ENCODE data around the gene ZNF646. TPM values are rescaled to one million over a fixed set of nuclear protein-coding genes. Genes with fewer than 3 reads are reported as not detected.

Gene ZNF646
- total and polyA plus RNA-seq, 2 of the 13 experiments (the other 11 are each of a cell fraction or from before 2014, with no cell fraction given): 3.4 to 10.9 TPM

DNA sequence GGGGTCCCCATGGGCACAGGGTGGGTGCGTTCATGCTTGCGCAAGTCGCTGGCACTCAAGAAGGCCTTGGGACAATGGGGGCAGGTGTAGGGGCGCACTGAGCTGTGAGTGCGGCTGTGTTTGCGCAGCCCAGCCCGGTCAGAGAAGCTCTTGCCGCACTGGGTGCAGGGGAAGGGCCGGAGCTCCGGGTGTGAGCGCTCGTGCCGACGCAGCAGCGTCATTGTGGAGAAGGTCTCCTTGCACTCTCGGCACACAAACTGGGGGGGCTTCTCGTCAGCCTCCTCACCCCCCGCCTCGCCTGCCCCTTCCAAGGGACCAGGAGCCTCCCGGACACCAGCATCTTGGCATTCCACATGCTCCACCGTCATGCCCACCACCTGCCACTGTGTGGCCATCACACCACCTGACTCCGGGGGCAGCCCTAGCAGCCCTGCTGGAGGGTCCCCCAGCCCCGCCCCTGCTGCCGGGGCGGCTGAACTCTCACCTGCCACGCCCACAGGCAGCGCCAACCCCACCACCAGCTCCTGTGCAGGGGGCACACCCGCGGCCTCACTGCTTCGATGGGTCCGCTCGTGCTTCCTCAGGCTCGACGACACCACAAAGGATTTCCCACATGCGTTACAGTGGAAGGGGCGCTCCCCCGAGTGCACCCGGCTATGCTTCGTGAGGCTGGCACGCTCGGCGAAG is 13.0 kb upstream of the ZNF646 start (continued):
- no peak for TF ChIP-seq CREB1 (IDR thresholded peaks at IDR 0.05)
- no peak for TF ChIP-seq CREB1 (CRISPR knock-in tag; IDR thresholded peaks at IDR 0.05)
- TF ChIP-seq ZNF354B (CRISPR knock-in tag; IDR thresholded peaks at IDR 0.05): no peak

DNA sequence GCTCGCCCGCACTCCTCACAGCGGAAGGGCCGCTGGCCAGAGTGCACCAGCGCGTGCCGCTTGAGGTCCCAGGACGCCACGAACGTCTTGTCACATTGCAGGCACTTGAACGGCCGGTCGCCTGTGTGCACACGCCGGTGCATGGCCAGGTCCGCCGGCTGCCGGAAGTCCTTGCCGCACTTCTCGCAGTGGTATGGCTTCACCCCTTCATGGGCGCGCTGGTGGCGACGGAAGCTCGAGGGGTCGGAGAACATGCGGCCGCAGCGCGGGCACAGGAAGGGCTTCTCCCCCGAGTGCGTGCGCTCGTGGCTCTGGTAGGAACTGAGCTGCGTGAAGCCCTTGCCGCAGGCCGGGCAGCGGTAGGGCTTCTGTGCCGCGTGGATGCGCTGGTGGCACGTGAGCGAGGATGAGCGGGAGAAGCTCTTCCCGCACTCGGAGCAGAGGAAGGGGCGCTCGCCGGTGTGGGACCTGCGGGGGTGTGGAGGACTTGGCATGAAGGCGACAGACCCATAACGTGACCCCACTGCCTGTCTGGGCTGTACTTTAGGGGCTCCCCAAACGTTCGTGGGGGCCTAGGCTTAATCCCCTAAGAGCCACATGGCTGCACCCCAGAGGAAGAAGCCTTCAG is 12.3 kb upstream of the ZNF646 start:
- intact Hi-C loops (cut with micrococcal nuclease; ENCODE audit: unreplicated experiment): no loop called here
- 97% methylated on average over 54 of the region's 54 CpGs for WGBS (ENCODE audit: low lambda C conversion rate)
- Histone ChIP-seq H3K9ac (ENCODE audit: insufficient read depth, low read depth, low read length) (no peak overlapping the region), H3K27me3 (ENCODE audit: control insufficient read depth in 1 of 2, insufficient read depth in 2 of 2, low read length in 2 of 2) (no peaks in the 10 kb centered on the region), H3K36me3 (replicated peaks in 1 of 2; ENCODE audit: control insufficient read depth in 1 of 2, insufficient read depth in 2 of 2, low read length in 2 of 2) (peaks cover 14 to 25% of the 10 kb centered on the region in 2 experiments; a peak in 4 of 5 replicates), H3K27ac (ENCODE audit: extremely low read length, insufficient read depth, low read length) (no peak overlapping the region), H3K4me3 (replicated peaks in 1 of 3; ENCODE audit: insufficient read depth in 1 of 3, low read depth in 2 of 3, low read length in 3 of 3) (no peak overlapping the region), H3K79me2 (ENCODE audit: insufficient read depth, low read length) (peaks cover 7% of the 10 kb centered on the region), H2AFZ (ENCODE audit: low read length) (no peak overlapping the region), H3K4me1 (ENCODE audit: insufficient read depth, low read length) (no peaks in the 10 kb centered on the region), H4K20me1 (ENCODE audit: insufficient read depth, low read length) (no peaks in the 10 kb centered on the region), H3K9me3 (ENCODE audit: low read length) (no peaks in the 10 kb centered on the region), H3K4me2 (ENCODE audit: low read depth, low read length) (no peak overlapping the region)
- ChIA-PET POLR2A (no interaction called here), CTCF (ENCODE audit: low intra/inter-chr PET ratio, low total read pairs) (no interaction called here)
- DNase-seq (ENCODE audit: low spot score) (no peak), ATAC-seq (no peak), FAIRE-seq (no peak)
- in situ Hi-C loops (cut with HindIII; ENCODE audit: extremely low pct_ligation_motif_present, low pct_unique_long_range_greater_than_20kb): no loop called here
- no TSS peak for BruUV-seq (replicated peaks)
- TF ChIP-seq, protein P1, sequence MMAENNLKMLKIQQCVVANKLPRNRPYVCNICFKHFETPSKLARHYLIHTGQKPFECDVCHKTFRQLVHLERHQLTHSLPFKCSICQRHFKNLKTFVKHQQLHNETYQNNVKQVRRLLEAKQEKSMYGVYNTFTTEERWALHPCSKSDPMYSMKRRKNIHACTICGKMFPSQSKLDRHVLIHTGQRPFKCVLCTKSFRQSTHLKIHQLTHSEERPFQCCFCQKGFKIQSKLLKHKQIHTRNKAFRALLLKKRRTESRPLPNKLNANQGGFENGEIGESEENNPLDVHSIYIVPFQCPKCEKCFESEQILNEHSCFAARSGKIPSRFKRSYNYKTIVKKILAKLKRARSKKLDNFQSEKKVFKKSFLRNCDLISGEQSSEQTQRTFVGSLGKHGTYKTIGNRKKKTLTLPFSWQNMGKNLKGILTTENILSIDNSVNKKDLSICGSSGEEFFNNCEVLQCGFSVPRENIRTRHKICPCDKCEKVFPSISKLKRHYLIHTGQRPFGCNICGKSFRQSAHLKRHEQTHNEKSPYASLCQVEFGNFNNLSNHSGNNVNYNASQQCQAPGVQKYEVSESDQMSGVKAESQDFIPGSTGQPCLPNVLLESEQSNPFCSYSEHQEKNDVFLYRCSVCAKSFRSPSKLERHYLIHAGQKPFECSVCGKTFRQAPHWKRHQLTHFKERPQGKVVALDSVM (CRISPR knock-in tag; IDR thresholded peaks at IDR 0.05): no peak
- TF ChIP-seq, protein P2, sequence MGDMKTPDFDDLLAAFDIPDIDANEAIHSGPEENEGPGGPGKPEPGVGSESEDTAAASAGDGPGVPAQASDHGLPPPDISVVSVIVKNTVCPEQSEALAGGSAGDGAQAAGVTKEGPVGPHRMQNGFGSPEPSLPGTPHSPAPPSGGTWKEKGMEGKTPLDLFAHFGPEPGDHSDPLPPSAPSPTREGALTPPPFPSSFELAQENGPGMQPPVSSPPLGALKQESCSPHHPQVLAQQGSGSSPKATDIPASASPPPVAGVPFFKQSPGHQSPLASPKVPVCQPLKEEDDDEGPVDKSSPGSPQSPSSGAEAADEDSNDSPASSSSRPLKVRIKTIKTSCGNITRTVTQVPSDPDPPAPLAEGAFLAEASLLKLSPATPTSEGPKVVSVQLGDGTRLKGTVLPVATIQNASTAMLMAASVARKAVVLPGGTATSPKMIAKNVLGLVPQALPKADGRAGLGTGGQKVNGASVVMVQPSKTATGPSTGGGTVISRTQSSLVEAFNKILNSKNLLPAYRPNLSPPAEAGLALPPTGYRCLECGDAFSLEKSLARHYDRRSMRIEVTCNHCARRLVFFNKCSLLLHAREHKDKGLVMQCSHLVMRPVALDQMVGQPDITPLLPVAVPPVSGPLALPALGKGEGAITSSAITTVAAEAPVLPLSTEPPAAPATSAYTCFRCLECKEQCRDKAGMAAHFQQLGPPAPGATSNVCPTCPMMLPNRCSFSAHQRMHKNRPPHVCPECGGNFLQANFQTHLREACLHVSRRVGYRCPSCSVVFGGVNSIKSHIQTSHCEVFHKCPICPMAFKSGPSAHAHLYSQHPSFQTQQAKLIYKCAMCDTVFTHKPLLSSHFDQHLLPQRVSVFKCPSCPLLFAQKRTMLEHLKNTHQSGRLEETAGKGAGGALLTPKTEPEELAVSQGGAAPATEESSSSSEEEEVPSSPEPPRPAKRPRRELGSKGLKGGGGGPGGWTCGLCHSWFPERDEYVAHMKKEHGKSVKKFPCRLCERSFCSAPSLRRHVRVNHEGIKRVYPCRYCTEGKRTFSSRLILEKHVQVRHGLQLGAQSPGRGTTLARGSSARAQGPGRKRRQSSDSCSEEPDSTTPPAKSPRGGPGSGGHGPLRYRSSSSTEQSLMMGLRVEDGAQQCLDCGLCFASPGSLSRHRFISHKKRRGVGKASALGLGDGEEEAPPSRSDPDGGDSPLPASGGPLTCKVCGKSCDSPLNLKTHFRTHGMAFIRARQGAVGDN (CRISPR knock-in tag; IDR thresholded peaks at IDR 0.05): peak; percentile 13; the same call in 1 of the 2 replicates
- TF ChIP-seq ZFX (CRISPR knock-in tag; IDR thresholded peaks at IDR 0.05; ENCODE audit: low read depth) (no peak), ZNF260 (CRISPR knock-in tag; IDR thresholded peaks at IDR 0.05; ENCODE audit: borderline replicate concordance, low read depth) (no peak), ZNF33A (CRISPR knock-in tag; IDR thresholded peaks at IDR 0.05; ENCODE audit: borderline replicate concordance) (no peak), ZNF619 (CRISPR knock-in tag; IDR thresholded peaks at IDR 0.05) (no peak)
- TF ChIP-seq, protein P3, sequence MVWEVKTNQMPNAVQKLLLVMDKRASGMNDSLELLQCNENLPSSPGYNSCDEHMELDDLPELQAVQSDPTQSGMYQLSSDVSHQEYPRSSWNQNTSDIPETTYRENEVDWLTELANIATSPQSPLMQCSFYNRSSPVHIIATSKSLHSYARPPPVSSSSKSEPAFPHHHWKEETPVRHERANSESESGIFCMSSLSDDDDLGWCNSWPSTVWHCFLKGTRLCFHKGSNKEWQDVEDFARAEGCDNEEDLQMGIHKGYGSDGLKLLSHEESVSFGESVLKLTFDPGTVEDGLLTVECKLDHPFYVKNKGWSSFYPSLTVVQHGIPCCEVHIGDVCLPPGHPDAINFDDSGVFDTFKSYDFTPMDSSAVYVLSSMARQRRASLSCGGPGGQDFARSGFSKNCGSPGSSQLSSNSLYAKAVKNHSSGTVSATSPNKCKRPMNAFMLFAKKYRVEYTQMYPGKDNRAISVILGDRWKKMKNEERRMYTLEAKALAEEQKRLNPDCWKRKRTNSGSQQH (CRISPR knock-in tag; IDR thresholded peaks at IDR 0.05; ENCODE audit: low read depth): no peak
